IPS-15b (cell line): ENCODE measurements around the gene BCO2.

ENCODE experiments used
- H3K27me3 ChIP-seq: one replicate; pipeline ENCODE4 v1.6.1; 2013; ENCODE audit warnings: low read length; ENCODE audit not compliant: control insufficient read depth, insufficient read depth
- H3K36me3 ChIP-seq: one replicate; pipeline ENCODE4 v1.6.1; 2013; ENCODE audit warnings: low read length; ENCODE audit not compliant: control insufficient read depth, insufficient read depth
- H3K4me1 ChIP-seq: one replicate; pipeline ENCODE4 v1.6.1; 2013; ENCODE audit warnings: mild to moderate bottlenecking, low read length; ENCODE audit not compliant: control insufficient read depth, insufficient read depth
- H3K4me3 ChIP-seq: one replicate; pipeline ENCODE4 v1.5.1; 2013; ENCODE audit warnings: low read depth, low read length
- H3K9ac ChIP-seq: one replicate; pipeline ENCODE4 v1.6.1; 2013; ENCODE audit warnings: low read depth, mild to moderate bottlenecking, low read length
- H3K9me3 ChIP-seq: one replicate; pipeline ENCODE4 v1.6.1; 2013; ENCODE audit warnings: mild to moderate bottlenecking, low read length; ENCODE audit not compliant: control insufficient read depth, insufficient read depth

The BCO2 gene, protein sequence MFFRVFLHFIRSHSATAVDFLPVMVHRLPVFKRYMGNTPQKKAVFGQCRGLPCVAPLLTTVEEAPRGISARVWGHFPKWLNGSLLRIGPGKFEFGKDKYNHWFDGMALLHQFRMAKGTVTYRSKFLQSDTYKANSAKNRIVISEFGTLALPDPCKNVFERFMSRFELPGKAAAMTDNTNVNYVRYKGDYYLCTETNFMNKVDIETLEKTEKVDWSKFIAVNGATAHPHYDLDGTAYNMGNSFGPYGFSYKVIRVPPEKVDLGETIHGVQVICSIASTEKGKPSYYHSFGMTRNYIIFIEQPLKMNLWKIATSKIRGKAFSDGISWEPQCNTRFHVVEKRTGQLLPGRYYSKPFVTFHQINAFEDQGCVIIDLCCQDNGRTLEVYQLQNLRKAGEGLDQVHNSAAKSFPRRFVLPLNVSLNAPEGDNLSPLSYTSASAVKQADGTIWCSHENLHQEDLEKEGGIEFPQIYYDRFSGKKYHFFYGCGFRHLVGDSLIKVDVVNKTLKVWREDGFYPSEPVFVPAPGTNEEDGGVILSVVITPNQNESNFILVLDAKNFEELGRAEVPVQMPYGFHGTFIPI

DNA sequence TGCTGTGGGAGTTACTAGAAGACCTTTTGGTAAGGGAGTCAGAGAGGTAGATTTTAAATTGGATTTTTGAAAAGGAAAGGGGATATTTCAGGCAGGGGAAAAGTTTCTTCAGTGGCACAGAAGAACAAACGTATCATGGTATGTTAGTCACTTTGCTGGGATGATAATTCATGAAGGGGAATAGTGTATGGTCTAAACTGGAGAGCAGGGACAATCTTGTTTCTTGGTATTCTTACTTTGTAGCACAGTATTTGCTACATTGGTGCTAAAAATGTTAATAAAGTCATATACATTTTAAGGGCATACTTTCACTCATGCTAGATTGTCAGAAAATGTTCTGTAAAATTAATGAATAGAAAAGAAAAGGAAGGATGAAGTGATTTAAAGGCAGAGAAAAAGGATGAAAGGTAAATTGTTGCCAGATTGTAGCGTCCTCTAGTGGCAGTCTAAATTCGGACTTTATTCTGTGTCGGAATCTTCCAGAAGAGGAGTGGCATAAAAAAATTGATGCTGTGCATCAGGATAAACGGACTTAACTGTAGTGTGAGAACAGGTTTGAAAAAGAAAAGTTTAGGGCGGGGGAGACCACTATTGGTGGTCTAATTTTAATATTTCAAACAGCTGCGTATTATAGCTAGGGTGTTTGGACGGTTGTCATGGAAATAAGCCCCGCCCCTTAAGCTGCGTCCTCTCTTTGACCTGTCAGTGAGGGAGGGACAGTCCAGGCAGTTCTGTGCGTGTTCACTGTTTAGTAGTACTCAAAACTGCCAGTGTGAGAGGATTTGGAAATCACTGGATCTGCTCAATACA, at the start of gene BCO2:
BCO2 (plus strand) TSS at position 724 of the 810 bp plus-strand sequence. CDS start 90 bp downstream, outside the sequence.
- no peak within 1 kb of the TSS for H3K9ac ChIP-seq
- peak within 1 kb of the TSS; percentile 47 for H3K4me3 ChIP-seq

DNA sequence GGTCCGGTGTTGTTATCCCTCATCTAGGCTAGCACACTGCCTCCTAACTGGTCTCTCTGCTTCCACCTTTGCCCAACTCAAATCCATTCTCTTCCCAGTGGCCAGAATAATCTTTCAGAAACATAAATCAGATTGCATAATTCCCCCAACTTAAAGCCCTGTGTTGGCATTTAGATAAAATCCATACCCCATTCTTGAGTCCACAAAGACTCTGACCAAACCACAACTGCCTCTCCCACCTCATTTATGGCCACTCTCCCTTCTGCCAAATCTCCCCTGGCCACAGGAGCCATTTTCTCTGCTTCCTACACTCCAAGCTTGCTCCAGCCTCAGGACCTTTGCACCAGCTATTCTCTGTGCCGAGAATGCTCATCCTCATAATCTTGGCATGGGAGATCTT, 48.3 kb upstream of the BCO2 start:
- Histone ChIP-seq H3K4me3 (no peak overlapping the region), H3K4me1 (no peaks in the 10 kb centered on the region), H3K9me3 (no peaks in the 10 kb centered on the region), H3K36me3 (no peaks in the 10 kb centered on the region), H3K27me3 (no peaks in the 10 kb centered on the region), H3K9ac (no peak overlapping the region)

More for the DNA sequence above, at the start of gene BCO2:
- Histone ChIP-seq H3K9me3 (no peaks in the 10 kb centered on the region), H3K27me3 (no peaks in the 10 kb centered on the region), H3K36me3 (no peaks in the 10 kb centered on the region), H3K4me1 (no peaks in the 10 kb centered on the region)

DNA sequence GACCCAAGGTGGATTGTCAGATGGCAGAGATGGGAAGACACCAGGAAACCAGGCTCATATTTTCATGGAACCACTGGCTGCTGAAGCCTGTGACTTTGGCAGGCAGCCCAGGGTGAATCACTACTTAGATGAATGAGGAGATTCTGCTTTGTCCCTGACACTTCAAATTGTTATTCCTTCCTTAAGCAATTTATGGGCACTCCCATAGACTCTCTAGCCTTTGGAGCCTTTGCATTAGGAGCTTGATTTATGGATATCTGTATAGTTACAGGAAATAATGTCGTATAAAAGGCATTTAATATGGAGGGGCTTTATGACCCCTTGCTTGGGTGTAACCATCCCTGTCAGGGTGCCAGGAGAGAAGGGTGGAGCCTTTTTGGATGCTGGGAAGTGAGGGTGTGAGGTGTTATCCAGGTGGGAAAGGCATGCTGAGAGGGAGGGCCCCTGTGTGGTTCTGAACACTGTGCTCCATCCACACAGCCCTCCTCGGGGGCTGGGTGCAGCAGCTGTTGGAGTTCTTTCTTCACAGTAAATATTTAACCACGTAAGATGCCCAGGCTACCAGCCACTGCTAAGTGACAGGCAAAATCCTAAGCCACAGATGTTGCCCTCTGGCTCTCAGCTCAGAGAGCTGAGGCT, 46.7 kb upstream of the BCO2 start:
- Histone ChIP-seq H3K9ac (no peak overlapping the region), H3K36me3 (no peaks in the 10 kb centered on the region), H3K9me3 (no peaks in the 10 kb centered on the region), H3K4me3 (no peak overlapping the region), H3K27me3 (no peaks in the 10 kb centered on the region), H3K4me1 (no peaks in the 10 kb centered on the region)

DNA sequence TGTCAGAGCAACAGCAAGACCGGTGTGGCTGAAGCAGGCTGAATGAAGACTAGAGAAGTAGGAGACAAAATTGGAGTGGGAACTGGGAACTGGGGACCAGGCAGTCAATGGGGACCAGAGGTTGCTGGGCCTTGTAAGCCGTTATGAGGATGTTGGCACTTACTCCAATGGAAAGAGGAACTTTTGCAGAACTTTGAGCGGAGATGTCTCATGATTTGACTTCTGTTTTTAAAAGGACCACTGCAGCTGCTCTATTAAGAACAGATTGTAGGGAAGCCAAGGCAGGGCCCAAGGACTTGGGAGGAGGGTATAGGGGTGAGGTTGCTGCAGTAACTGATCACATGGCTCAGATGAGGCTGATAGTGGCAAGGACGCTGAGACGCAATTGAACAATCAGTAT, 45.7 kb upstream of the BCO2 start:
- Histone ChIP-seq H3K27me3 (no peaks in the 10 kb centered on the region), H3K9me3 (no peaks in the 10 kb centered on the region), H3K4me1 (no peaks in the 10 kb centered on the region), H3K9ac (no peak overlapping the region), H3K4me3 (no peak overlapping the region), H3K36me3 (no peaks in the 10 kb centered on the region)

DNA sequence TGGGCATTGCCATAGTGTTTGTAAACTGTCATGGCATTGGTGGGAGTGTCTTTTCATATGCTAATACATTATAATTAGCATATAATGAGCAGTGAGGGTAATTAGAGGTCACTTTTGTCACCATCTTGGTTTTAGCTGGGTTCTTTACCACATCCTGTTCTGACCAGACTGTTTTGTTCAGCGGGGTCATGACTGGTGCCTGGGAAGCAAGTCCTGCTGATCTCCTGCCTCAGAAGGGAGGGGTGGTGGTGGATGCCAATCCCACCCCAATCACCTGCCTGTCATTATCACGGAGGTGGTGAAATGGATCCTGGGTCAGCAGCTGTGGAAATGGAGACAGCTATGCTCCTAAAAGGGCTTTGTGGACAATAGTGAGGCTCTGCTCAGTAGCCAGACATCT, 42.6 kb upstream of the BCO2 start:
- Histone ChIP-seq H3K36me3 (no peaks in the 10 kb centered on the region), H3K9me3 (no peaks in the 10 kb centered on the region), H3K27me3 (no peaks in the 10 kb centered on the region), H3K9ac (no peak overlapping the region), H3K4me3 (no peak overlapping the region), H3K4me1 (no peaks in the 10 kb centered on the region)

DNA sequence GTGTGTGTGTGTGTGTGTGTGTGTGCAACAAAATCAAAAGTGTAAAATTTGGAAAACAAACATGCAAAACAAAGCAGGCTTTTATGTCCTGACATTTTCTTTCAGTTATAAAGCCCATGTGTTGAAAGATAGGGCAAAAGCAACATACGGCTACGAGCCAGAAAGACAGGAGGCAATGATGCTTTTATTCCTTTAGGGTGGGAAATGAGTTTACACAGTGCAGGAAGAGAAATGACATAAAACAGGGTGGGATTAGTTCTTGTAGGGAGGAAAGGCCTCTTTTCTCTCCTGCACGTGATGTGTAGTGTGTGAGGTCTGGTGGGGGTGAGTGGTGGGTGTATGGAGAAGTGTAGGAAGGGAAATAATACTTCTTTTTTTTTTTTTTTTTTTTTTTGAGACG, 40.8 kb upstream of the BCO2 start:
- H3K36me3 ChIP-seq: no peaks in the 10 kb centered on the region
- H3K4me3 ChIP-seq: no peak overlapping the region
- H3K9ac ChIP-seq: no peak overlapping the region
- H3K4me1 ChIP-seq: no peaks in the 10 kb centered on the region
- no peaks in the 10 kb centered on the region for H3K27me3 ChIP-seq
- no peaks in the 10 kb centered on the region for H3K9me3 ChIP-seq

DNA sequence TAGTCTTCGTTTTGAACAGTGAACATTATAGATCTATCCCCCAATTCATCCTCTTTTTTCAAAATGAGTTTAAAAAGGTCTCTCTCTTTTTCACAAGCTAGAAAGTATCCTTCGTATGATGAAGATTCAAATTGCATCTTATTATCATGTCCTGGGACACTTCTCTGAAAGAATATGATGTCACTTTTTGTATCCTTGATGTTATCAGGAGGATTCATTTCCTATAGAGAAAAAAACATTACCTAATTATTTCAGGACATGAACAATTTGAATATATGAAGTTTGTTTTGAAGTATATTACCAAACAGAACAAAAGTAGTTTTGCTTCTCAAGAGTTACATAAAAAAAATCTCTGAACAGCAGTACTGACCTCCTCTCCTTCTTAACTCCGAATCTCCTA, 31.7 kb upstream of the BCO2 start:
- no peak overlapping the region for H3K4me3 ChIP-seq
- no peaks in the 10 kb centered on the region for H3K27me3 ChIP-seq
- no peaks in the 10 kb centered on the region for H3K36me3 ChIP-seq
- no peak overlapping the region for H3K9ac ChIP-seq
- no peaks in the 10 kb centered on the region for H3K4me1 ChIP-seq
- H3K9me3 ChIP-seq: no peaks in the 10 kb centered on the region

DNA sequence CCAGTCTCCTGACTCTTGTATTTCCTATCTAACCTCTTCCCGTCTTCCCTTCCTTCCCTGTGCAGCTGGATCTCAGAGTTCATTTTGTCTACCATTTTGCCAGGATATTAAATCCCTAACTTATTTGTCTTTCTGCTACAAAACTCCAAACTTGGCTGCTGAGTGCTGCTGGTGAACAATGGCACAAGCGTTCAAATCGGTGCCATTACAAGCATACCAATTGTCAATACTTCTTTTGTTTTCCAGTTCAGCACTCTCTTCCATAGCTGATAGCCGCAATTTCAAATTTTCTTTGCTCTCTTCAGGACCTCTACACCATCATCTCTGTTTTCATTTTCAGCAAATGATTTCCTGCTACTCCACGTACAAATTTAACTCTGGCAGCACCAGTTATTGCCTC, 24.8 kb upstream of the BCO2 start:
- Histone ChIP-seq H3K36me3 (no peaks in the 10 kb centered on the region), H3K9me3 (no peaks in the 10 kb centered on the region), H3K4me1 (no peaks in the 10 kb centered on the region), H3K4me3 (no peak overlapping the region), H3K9ac (no peak overlapping the region), H3K27me3 (no peaks in the 10 kb centered on the region)

DNA sequence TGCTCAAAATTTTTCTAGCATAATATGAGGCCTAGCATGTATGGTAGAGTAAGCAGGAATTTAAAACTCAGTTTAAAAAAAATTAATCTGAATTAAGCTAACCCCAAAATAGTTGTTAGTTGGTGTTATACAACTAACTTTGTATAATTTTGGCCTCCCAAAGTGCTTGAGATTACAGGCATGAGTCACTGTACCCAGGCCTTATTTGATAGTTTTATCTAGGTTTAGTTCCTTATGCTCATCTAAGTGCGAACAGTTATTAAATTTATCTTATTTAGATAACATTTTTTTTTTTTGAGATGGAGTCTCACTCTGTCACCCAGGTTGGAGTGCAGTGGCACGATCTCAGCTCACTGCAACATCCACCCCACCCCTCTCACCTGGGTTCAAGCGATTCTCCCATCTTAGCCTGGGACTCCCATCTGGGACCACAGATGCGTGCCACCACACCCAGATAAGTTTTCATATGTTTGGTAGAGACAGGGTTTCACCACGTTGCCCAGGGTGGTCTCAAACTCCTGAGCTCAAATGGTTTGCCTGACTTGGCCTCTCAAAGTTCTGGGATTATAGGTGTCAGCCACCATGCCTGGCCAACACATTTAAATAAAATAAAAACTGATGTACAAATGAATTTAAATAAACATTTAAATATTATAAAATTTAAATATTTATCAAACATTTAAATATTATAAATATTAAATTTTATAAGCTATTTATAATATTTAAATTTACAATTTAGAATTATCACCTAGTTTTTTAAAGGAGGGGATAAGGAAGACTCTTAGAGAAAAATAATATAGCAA, 19.0 kb upstream of the BCO2 start:
- Histone ChIP-seq H3K4me1 (no peaks in the 10 kb centered on the region), H3K9me3 (no peaks in the 10 kb centered on the region), H3K9ac (no peak overlapping the region)

DNA sequence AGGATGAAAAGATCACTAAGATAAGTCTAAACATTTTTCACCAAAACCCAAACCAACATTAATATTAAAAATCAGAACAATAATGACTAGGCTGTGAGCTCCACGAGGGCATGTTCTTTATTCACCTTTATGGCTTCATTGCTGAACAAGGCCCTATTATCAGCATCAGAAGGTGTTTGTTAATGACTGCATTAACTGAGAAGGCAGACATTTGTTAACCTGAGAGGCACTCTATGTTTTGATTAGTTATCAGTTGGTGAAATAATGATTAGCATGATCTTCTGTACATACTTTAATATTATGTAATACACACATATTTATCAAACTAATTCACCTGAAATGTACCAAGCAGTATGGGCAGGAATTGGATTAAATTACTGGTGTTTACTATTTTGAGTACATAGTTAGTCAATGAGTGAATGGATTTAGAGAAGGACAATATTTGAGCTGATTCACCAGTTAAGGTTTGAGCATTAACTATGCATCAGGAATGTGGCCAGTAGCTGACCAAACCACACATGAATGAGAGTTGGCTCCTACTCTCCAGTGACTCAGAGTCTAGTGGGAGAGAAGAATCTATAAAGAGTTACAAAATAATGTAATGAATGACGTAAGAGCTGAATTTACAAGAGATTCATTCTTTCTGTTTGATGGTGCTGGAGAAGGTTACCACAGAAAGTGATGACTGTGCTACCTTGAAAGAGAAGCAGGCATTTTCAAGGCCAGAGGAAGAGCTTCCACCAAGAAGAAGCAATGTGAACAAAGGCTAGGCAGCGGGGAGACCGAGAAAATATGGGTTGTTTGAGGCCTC, 18.2 kb upstream of the BCO2 start:
- no peak overlapping the region for H3K4me3 ChIP-seq
- H3K27me3 ChIP-seq: no peaks in the 10 kb centered on the region

More for the DNA sequence above, 19.0 kb upstream of the BCO2 start:
- no peaks in the 10 kb centered on the region for H3K27me3 ChIP-seq
- H3K4me3 ChIP-seq: no peak overlapping the region
- no peaks in the 10 kb centered on the region for H3K36me3 ChIP-seq

More for the DNA sequence above, 18.2 kb upstream of the BCO2 start:
- Histone ChIP-seq H3K4me1 (no peaks in the 10 kb centered on the region), H3K9me3 (no peaks in the 10 kb centered on the region), H3K9ac (no peak overlapping the region), H3K36me3 (no peaks in the 10 kb centered on the region)
